NCI-H2029 treated with DMSO at 0.1 percent for 48 hours (cell line): Measurements from ENCODE around the gene METAP2.

Experiments
- DNase-seq: peaks from one replicate; lab custom pipeline; 2025; lab: John Stamatoyannopoulos, UW

METAP2 gene

DNA sequence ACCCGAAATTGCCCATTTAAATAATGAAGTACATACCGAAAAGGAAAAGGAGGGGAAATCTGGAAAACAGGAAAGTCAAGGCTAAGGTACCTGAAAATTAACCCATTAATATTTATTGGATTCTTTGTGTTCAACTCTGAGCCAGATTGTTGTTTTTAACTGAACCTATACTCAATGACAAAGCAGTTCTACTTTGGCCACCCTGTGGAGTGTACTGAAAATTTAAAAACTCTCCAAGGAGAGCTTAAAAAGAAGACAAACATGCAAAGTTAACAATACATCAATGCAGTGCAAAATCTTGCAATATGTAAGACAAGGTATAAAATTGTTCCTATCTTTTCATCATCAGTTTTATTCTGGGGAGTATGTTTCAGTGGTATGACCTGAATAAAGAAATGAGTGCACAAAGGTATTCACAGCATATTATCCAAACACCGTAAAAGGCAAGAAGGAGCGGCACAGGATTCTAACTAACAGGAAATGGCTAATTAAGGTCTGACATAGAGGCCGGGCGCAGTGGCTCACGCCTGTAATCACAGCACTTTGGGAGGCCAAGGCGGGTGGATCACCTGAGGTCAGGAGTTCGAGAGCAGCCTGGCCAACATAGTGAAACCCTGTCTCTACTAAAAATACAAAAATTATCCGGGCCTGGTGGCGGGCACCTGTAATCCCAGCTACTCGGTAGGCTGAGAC lies 75.6 kb downstream of the METAP2 start:
- no peak for DNase-seq

DNA sequence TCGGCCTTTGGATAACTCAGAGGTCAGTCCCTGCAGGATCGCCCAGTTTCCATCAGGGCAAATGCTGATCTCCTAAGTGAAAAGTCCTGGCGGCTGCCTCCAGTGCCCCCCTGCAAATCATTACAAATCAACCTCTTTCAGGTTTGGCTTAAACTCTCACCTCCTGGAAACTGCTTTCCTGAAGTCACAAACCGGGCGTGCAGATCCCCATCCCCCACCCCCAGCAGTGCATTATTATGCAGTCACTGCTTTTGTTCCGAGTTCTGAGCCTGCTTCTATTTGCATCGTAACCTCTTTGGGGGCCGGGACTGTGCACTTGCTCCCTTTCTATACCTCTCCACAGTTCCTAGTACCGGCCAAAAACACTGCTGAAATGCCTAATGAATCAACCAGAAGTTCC lies 77.4 kb downstream of the METAP2 start, which contains the start of gene USP44:
TSS of gene USP44 (minus strand) at position 172 of the 400 bp plus-strand sequence. CDS start 17,220 bp downstream, outside the sequence.
- DNase-seq = no peak

DNA sequence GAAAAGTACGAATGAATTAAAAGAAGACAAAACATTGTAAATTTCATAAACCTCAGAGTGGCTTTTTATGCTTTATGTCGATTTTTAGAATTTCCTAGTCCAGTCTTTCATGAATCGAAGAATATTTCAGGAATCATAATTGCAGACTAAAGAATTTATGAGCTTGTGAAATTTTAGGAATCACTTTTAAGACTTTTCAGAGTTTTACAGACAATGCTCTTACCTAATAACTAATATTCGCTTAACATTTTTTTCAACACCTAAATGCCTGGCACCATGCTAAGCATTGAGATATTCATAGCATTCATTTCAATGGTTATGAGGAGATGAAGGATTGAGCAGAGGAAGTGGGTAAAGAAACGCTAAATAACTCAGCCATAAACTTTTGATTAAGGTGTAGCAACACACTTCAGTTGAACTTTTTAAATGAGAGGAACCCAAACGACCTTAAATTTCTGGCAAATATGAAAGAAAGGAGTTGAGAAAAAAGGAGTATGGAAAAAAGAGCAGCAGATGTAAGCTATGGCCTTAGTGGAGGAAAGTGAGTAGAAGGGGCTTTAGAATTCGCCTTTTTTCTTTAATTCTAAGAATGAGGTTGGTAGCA lies 78.1 kb downstream of the METAP2 start:
- no peak for DNase-seq

DNA sequence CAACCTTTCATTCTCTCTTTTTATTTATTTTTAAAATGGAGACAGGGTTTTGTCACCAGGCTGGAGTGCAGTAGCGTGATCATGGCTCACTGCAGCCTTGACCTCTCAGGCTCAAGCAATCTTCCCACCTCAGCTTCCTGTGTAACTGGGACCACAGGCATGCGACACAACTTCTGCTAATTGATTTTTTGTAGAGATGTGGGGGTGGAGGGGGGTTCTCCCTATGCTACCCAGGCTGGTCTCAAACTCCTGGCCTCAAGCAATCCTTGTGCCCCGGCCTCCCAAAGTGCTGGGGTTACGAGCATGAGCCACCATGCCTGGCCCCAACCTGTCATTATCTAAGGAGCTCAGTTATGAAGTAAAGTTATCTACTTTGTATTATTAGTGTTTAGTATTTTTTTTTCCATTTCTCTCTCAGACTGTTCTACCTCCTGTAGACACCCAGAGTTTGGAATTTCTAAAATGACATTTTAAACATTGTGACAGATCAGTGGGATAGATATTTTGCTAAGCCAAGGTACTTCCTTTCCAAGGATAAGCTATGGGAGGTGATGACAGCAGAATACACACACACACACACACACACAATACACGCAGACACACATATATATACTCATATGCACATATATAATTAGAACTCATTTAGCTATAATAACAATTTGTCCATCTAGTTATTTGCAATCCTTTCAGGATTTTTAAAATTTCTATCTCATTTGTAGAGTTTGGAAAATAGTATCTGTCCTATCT lies 79.4 kb downstream of the METAP2 start:
- DNase-seq = no peak

DNA sequence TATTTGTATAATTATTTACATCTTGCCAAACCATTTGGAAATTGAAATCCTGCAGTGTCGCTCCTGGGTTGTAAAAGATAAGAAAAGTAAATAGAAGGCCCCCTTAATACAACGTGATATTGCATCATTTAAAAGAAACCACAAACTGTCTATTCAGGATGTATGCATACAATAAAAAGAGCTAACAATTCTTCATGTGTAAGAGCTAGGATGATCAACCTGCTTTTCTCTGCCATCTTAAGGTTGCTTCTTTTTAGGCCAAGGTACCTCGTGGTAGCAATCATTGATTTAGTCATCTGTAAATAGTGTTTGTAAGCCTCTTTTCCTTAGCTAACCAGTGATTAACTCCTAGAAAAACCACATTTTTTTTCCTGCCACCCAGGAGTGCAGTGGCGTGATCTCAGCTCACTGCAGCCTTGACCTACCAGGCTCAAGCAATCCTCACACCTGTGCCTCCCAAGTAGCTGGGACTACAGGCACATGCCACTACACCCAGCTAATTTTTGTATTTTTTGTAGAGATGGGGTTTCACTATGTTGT lies 80.7 kb downstream of the METAP2 start:
- no peak for DNase-seq

GRCh38 chr12:95557625-95558024 lies 83.7 kb downstream of the METAP2 start:
- DNase-seq = no peak
